Measurements from ENCODE around the gene BCAR3. TPM values are rescaled to one million over a fixed set of nuclear protein-coding genes. Genes with fewer than 3 reads are reported as not detected.

BCAR3 gene
- 55.4 TPM for polyA plus RNA-seq (2013, experiment 1 of 2; ENCODE audit: insufficient read length)
- polyA plus RNA-seq (2013, experiment 2 of 2; ENCODE audit: insufficient read length) = 60.6 TPM

- DNase-seq = peak; percentile 85
Observed at GRCh38 chr1:93681101-93681988, at the start of gene BCAR3. Gene BCAR3, minus strand, starts transcription at chr1:93681837. Its CDS starts 6,907 bp downstream, at chr1:93674930.

GRCh38 chr1:93730621-93731020 lies 49.0 kb upstream of the BCAR3 start:
- DNase-seq = no peak

DNA sequence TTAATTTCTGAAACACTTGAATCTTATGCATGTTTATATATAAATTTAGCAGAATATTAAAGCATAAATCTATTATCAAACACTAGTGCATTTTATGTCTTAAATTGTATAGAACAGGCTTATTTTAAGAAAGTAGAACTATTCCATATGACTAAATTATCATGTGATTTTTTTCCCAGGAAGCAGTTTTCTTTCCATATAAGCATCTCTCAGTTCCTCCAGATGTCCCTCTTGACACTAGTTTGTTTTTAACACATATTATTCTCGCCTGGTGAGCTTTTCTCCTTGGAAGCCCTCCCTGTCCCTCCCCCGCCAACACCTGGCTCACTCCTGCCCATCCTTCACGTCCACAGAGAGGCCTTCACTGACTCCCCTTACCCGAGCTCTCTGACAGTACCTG lies 48.3 kb upstream of the BCAR3 start:
- DNase-seq = no peak

GRCh38 chr1:93729502-93729901 lies 47.9 kb upstream of the BCAR3 start:
- DNase-seq = no peak

DNA sequence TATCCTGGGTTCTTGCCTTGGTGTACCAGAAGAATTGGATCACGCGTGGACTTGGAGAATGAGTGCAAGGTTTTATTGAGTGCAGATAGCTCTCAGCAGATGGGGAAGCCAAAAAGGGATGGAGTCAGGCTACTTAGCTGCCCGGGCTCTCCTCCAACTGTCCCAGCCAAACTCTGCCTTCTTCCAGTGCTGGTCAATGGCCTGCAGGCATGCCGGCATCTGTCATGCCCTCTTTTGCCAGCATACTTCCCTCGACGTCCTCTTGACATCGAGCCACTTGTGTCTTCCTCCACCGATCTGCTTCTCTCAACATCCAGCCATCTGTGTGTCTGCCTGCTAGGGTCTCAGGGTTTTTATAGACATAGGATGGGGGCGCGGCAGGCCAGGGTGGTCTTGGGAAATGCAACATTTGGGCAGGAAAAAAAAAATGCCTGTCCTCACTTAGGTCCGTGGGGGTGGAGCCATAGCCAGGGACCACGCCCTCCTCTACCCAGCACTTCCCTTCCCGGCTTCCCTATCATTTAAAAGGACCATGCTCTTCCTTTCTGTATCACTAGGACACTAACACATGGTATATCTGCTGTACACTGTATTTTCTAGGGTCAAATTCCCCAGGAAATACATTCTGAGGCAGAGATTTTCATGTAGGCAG lies 47.0 kb upstream of the BCAR3 start:
- no peak for DNase-seq

GRCh38 chr1:93723733-93724270 lies 42.2 kb upstream of the BCAR3 start:
- no peak for DNase-seq

DNA sequence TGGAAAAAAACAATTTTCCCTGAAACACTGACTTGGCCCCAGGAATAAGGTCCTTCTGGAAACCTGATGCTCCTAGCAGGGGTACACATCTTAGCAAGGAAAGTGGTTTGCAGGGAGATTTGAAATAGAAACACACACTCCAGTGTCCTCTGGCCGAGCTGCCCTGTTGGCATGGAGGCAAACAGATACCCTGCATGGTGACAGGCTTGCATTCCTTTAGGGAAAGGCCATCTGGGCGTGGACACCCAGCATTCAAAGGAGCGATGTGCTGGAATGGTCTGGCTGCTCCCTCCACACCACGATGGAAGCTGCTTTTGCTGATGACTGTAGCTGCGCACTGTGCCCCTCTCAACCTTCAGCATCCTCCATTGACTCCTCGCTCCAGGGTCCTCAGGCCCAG lies 41.5 kb upstream of the BCAR3 start:
- peak; percentile 89 for DNase-seq

- peak; percentile 42 for DNase-seq
Observed at GRCh38 chr1:93722081-93723031, 40.7 kb upstream of the BCAR3 start.

DNA sequence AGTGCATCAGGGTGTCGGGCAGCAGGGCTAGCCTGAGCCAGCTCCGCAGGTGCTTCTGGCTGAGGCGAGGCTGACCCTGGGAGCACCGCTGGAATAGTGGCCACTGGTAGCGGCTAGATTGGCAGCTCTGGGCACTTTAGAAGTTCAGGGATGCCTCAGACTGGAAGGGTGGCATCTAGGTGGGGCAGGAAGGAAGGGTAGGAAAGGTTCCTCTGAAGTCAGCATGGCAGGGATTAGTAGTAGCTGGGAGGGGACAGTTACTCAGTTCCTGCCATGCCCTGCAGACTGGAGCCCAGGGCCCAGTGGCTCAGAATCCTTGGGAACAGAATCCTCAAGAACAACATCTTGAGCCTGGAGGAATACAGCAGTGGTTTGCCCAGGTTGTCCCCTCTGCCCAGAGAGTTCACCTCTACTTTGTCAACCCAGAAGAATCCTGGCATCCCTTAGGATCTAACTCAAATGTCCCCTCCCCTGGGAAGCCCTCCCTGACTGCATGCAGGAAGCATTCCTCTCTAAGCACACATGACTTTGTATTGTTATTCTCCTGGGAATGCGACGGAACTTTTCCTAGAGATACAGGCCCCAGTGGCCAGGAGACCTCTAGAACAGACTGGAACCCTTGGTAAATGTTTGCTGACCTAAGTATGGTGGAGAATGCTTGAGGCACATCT lies 39.5 kb upstream of the BCAR3 start:
- DNase-seq = peak; percentile 50

DNA sequence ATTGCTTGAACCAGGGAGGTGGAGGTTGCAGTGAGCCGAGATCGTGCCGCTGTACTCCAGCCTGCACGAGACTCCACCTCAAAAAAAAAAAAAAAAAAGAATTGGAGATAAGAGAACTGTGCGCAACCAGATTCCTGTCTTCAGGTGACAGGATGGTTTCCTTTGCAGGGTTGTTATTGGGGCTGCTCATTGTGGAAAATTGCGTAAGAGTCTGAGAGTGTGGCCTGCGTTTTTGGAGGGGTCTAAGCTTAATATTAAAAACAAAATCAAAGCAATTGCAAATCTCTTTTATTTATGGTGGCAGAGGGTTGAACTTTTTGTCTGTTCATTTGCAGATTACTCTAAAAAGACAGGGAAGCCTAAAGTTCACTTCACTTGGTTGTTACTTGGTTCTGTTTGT lies 36.0 kb upstream of the BCAR3 start:
- DNase-seq = no peak

- peak; percentile 64 for DNase-seq
Observed at GRCh38 chr1:93716941-93717368, 35.3 kb upstream of the BCAR3 start.

GRCh38 chr1:93716163-93716562 lies 34.5 kb upstream of the BCAR3 start:
- no peak for DNase-seq

GRCh38 chr1:93715529-93716126 lies 34.0 kb upstream of the BCAR3 start:
- DNase-seq = no peak

- DNase-seq = no peak
Observed at GRCh38 chr1:93714356-93714755, 32.7 kb upstream of the BCAR3 start.

GRCh38 chr1:93713341-93713740 lies 31.7 kb upstream of the BCAR3 start:
- peak; percentile 50 for DNase-seq

DNA sequence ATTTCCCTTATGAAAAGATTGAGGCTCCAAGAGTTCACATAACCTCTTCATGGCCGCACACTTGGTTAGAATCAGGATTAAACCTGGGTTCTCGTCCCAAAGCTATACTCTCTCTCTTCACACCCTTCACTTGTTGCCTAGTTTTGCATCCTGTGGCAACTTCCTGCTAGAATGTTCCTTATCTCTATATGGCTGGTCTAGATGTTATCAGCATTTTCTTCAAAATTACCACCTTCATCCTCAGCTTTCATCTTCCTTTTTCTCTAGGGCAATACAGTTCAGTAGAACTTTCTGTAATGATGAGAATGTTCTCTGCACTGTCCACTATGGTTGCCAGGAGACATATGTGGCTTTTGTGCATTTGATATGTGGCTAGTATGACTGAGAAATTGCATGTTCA lies 31.1 kb upstream of the BCAR3 start:
- no peak for DNase-seq

- DNase-seq = peak; percentile 65
Observed at GRCh38 chr1:93710499-93711453, 29.1 kb upstream of the BCAR3 start.

GRCh38 chr1:93708734-93709481 lies 27.3 kb upstream of the BCAR3 start:
- DNase-seq = no peak

DNA sequence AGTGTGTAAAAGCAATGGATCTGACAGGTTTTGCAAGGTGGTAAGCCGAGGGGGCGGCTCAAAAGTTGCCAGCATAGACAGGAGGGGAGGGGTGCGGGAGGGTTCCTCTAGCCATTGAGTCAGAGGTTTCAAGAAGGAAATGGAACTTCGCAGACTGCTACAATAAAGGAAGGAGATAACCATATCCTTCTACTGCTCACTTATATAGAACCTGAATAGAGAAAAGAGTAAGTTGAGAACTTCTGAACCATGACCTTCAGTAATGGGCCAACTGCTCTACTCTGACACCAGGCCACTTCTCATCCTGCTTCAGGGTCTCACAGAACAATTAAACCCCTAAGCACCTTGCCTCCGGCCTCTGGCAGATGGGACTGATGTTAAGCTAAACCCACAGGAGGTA lies 26.3 kb upstream of the BCAR3 start:
- no peak for DNase-seq
